K562 (cell line): ENCODE results near the gene CERS6. TPM values are rescaled to one million over a fixed set of nuclear protein-coding genes. Genes with fewer than 3 reads are reported as not detected.
"Not testable (repeated sequence)": the region's sequence is repeated elsewhere in the genome, so short reads cannot be mapped to it uniquely, and the experiment has no call there.

ENCODE experiments used
- CXXC5 ChIP-seq: fragments of 250-450 bp; sonication (Bioruptor Pico); IDR thresholded peaks from 2 replicates; pipeline ENCODE4 v1.8.0; 2022; ENCODE audit warnings: inconsistent platforms, mild to moderate bottlenecking, moderate library complexity
- DIDO1 ChIP-seq: fragments of 450-650 bp; IDR thresholded peaks from 2 replicates; pipeline ENCODE4 v1.6.1; 2016; ENCODE audit warnings: low read depth, missing biosample characterization, missing genetic modification characterization
- DMBX1 ChIP-seq: fragments of 250-450 bp; sonication (Bioruptor Pico); IDR thresholded peaks from 2 replicates; pipeline ENCODE4 v1.8.0; 2022; ENCODE audit warnings: inconsistent platforms, mild to moderate bottlenecking, moderate library complexity, borderline replicate concordance
- HDAC8 ChIP-seq: fragments of 450-650 bp; IDR thresholded peaks from 2 replicates; pipeline ENCODE4 v1.6.1; 2016; ENCODE audit warnings: mild to moderate bottlenecking, missing genetic modification characterization, moderate library complexity, missing compliant biosample characterization
- IRF9 ChIP-seq: fragments of 450-650 bp; IDR thresholded peaks from 2 replicates; pipeline ENCODE4 v1.6.1; 2016; ENCODE audit warnings: missing biosample characterization, missing genetic modification characterization
- MEF2D ChIP-seq: conservative IDR thresholded peaks from 2 replicates; pipeline ENCODE4 v1.6.1; 2016; ENCODE audit warnings: low read depth, missing genetic modification characterization, missing compliant biosample characterization
- NR2C1 ChIP-seq, 2 experiments: fragments of 450-650 bp; IDR thresholded peaks; 2 replicates each; pipeline ENCODE4 v1.6.1; 2017; ENCODE audit warnings: mild to moderate bottlenecking in 2 of 2, antibody characterized with exemption in 1 of 2, inconsistent platforms in 1 of 2, missing compliant biosample characterization in 1 of 2, missing genetic modification characterization in 1 of 2
- ZNF239 ChIP-seq: fragments of 250-450 bp; sonication (Bioruptor Pico); IDR thresholded peaks from 2 replicates; pipeline ENCODE4 v1.4.0; 2020; ENCODE audit warnings: mild to moderate bottlenecking
- ZNF395 ChIP-seq: fragments of 200-800 bp; sonication (Bioruptor generic); IDR thresholded peaks from 2 replicates; pipeline ENCODE4 v1.6.1; 2017; ENCODE audit warnings: missing genetic modification characterization, missing compliant biosample characterization
- ZNF449 ChIP-seq: fragments of 250-450 bp; sonication (Bioruptor Pico); IDR thresholded peaks from 2 replicates; pipeline ENCODE4 v1.8.0; 2022; ENCODE audit warnings: moderate library complexity, mild to moderate bottlenecking, inconsistent platforms
- ZNF583 ChIP-seq: fragments of 250-450 bp; sonication (Bioruptor Pico); IDR thresholded peaks from 2 replicates; pipeline ENCODE4 v1.4.0; 2020
- ZNF592 ChIP-seq: fragments of 450-650 bp; IDR thresholded peaks from 2 replicates; pipeline ENCODE4 v1.6.1; 2017; ENCODE audit warnings: antibody characterized with exemption, mild to moderate bottlenecking
- ZNF639 ChIP-seq, 2 experiments: fragments of 200-800 bp in 1 of 2; sonication (Bioruptor generic) in 1 of 2; sonication (generic) in 1 of 2; formaldehyde crosslinking in 1 of 2; IDR thresholded peaks in 1 of 2; conservative IDR thresholded peaks in 1 of 2; 2 replicates each; pipeline versions ENCODE4 v1.5.0 to v1.6.1; 2016 to 2020; ENCODE audit warnings: missing compliant biosample characterization in 1 of 2, missing genetic modification characterization in 1 of 2, missing genetic modification reagents in 1 of 2
- polyA plus RNA-seq, 8 experiments: library from polyadenylated mRNA; depleted of rRNA in 4 of 8; stranded (reverse) in 5 of 8; unstranded in 3 of 8; fragments of >200 nt; fragmentation: Nextera tagmentation in 2 of 8; fragmentation: Illumina TruSeq in 1 of 8; extraction: Ambion mirVana in 2 of 8; extraction: Trizol in 1 of 8; gene quantifications; 2 replicates each; pipeline versions ENCODE4 v1.2.1 to v1.2.3, GENCODE V29; 2011 to 2014; ENCODE audit warnings: inconsistent platforms in 1 of 8, missing spikeins in 1 of 8
- total RNA-seq, 7 experiments: library from RNA; depleted of rRNA in 6 of 7; stranded (reverse); fragments of >200 nt in 6 of 7; fragmentation: Illumina TruSeq in 2 of 7; extraction: Trizol in 2 of 7; gene quantifications; 2 replicates each; pipeline versions ENCODE4 v1.2.1 to v1.2.3, GENCODE V29; 2011 to 2021; ENCODE audit warnings: low replicate concordance in 1 of 7

The CERS6 gene
- total and polyA plus RNA-seq, 9 of the 15 experiments (the other 6 are each of a cell fraction or from before 2014, with no cell fraction given): 1.6 to 13.6 (median 11.4) TPM

- peak; percentile 89; the same call in 1 of the 2 replicates for TF ChIP-seq IRF9 (tag)
- peak; percentile 83 for TF ChIP-seq MEF2D
- 0 out of 2 replicates have a peak, but pooled peaks have one; percentile 67 for TF ChIP-seq DIDO1
- peak; percentile 87 for TF ChIP-seq ZNF592
- TF ChIP-seq ZNF583 (CRISPR knock-in tag): 0 out of 2 replicates have a peak, but pooled peaks have one; percentile 67
- TF ChIP-seq ZNF239: peak; percentile 23; the same call in 1 of the 2 replicates
- TF ChIP-seq NR2C1 (IDR thresholded peaks at IDR 0.05): not testable (repeated sequence)
- TF ChIP-seq NR2C1 (tag; IDR thresholded peaks at IDR 0.05): peak; percentile 73
- TF ChIP-seq ZNF639 (CRISPR knock-in tag; conservative IDR thresholded peaks at IDR 0.05 in 1 of 2, IDR thresholded peaks at IDR 0.05 in 1 of 2): peak in 1 of 2 experiments; percentile 72; a peak in 2 of 4 replicates
- TF ChIP-seq HDAC8 (tag): peak; percentile 91
- peak; percentile 71; the same call in 1 of the 2 replicates for TF ChIP-seq ZNF449 (CRISPR knock-in tag)
- peak; percentile 70 for TF ChIP-seq CXXC5
- TF ChIP-seq DMBX1: peak; percentile 96
- peak; percentile 89 for TF ChIP-seq ZNF395
Measured at GRCh38 chr2:168664715-168665114, 208.6 kb downstream of the CERS6 start (continued).
